ENCODE results near the gene C12orf43.

C12orf43 gene

GRCh38 chr12:120996133-120996746 is 20.0 kb downstream of the C12orf43 start:
- TF ChIP-seq, protein P1, sequence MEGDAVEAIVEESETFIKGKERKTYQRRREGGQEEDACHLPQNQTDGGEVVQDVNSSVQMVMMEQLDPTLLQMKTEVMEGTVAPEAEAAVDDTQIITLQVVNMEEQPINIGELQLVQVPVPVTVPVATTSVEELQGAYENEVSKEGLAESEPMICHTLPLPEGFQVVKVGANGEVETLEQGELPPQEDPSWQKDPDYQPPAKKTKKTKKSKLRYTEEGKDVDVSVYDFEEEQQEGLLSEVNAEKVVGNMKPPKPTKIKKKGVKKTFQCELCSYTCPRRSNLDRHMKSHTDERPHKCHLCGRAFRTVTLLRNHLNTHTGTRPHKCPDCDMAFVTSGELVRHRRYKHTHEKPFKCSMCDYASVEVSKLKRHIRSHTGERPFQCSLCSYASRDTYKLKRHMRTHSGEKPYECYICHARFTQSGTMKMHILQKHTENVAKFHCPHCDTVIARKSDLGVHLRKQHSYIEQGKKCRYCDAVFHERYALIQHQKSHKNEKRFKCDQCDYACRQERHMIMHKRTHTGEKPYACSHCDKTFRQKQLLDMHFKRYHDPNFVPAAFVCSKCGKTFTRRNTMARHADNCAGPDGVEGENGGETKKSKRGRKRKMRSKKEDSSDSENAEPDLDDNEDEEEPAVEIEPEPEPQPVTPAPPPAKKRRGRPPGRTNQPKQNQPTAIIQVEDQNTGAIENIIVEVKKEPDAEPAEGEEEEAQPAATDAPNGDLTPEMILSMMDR (IDR thresholded peaks at IDR 0.05; ENCODE audit: low read depth, low read length, poor library complexity, severe bottlenecking): no peak
- no peak for TF ChIP-seq EZH2phosphoT487 (IDR thresholded peaks at IDR 0.05; ENCODE audit: borderline replicate concordance, low read length)
- no peak overlapping the region for H3K4me2 ChIP-seq (ENCODE audit: low read length)
- no peaks in the 10 kb centered on the region for H3K9me3 ChIP-seq (ENCODE audit: control insufficient read depth, insufficient read depth, low read length)
- H3K27ac ChIP-seq (ENCODE audit: low read depth, low read length): no peak overlapping the region
- no peaks in the 10 kb centered on the region for H3K4me1 ChIP-seq (ENCODE audit: control insufficient read depth, low read length)
- no peaks in the 10 kb centered on the region for H3K79me2 ChIP-seq (ENCODE audit: control insufficient read depth, low read length)
- H4K20me1 ChIP-seq (ENCODE audit: control insufficient read depth, insufficient read depth, low read depth, low read length): no peaks in the 10 kb centered on the region
- H3F3A ChIP-seq (ENCODE audit: control insufficient read depth, insufficient read depth): no peaks in the 10 kb centered on the region; the same call in 1 of the 2 replicates
- H3K9me2 ChIP-seq (replicated peaks; ENCODE audit: control insufficient read depth, low read length): no peaks in the 10 kb centered on the region; the same call in 1 of the 2 replicates
- no peaks in the 10 kb centered on the region; the same call in 1 of the 2 replicates for H3K27me3 ChIP-seq (ENCODE audit: control insufficient read depth, low read length)
- no peaks in the 10 kb centered on the region for H3K36me3 ChIP-seq (ENCODE audit: control insufficient read depth, low read length)
- no peak overlapping the region for H3K4me3 ChIP-seq (ENCODE audit: low read length)

DNA sequence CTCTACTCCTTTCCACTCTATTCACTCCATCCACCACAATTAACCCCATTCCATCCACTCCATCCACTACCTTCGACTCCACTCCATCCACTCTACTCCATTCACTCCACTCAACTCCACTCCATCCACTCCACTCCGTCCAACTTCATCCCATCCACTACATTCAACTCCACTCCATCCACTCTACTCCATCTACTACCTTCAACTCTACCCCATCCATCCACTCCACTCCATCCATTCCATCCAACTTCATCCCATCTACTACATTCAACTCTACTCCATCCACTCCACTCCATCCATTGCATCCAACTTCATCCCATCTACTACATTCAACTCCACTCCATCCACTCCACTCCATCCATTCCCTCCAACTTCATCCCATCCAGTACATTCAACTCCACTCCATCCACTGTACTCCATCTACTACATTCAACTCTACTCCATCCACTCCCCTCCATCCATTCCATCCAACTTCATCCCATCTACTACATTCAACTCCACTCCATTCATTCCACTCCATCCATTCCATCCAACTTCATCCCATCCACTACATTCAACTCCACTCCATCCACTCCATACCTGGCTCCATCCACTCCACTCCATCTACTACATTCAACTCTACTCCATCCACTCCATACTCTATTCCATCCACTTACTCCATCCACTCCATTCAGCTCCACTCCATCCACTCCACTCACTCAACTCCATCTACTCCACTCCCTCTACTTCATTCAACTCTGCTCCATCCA is 21.5 kb downstream of the C12orf43 start:
- H3K36me3 ChIP-seq (ENCODE audit: control insufficient read depth, low read length): no peaks in the 10 kb centered on the region
- no peak overlapping the region for H3K4me3 ChIP-seq (ENCODE audit: low read length)
- no peaks in the 10 kb centered on the region for H3K4me1 ChIP-seq (ENCODE audit: control insufficient read depth, low read length)
- H3K27ac ChIP-seq (ENCODE audit: low read depth, low read length): no peak overlapping the region
- H3K9me2 ChIP-seq (replicated peaks; ENCODE audit: control insufficient read depth, low read length): no peaks in the 10 kb centered on the region; the same call in 1 of the 2 replicates
- no peaks in the 10 kb centered on the region for H4K20me1 ChIP-seq (ENCODE audit: control insufficient read depth, insufficient read depth, low read depth, low read length)
- H3K4me2 ChIP-seq (ENCODE audit: low read length): no peak overlapping the region
- no peaks in the 10 kb centered on the region for H3K79me2 ChIP-seq (ENCODE audit: control insufficient read depth, low read length)
- H3K9me3 ChIP-seq (ENCODE audit: control insufficient read depth, insufficient read depth, low read length): no peaks in the 10 kb centered on the region
- no peaks in the 10 kb centered on the region for H3F3A ChIP-seq (ENCODE audit: control insufficient read depth, insufficient read depth)
- no peaks in the 10 kb centered on the region; the same call in 1 of the 2 replicates for H3K27me3 ChIP-seq (ENCODE audit: control insufficient read depth, low read length)
- TF ChIP-seq, protein P1 (IDR thresholded peaks at IDR 0.05; ENCODE audit: low read depth, low read length, poor library complexity, severe bottlenecking): no peak
- no peak for TF ChIP-seq EZH2phosphoT487 (IDR thresholded peaks at IDR 0.05; ENCODE audit: borderline replicate concordance, low read length)

GRCh38 chr12:120994059-120994458 is 22.2 kb downstream of the C12orf43 start:
- Histone ChIP-seq H3K27ac (ENCODE audit: low read depth, low read length) (no peak overlapping the region), H3K9me2 (replicated peaks; ENCODE audit: control insufficient read depth, low read length) (no peaks in the 10 kb centered on the region; the same call in 1 of the 2 replicates), H3K9me3 (ENCODE audit: control insufficient read depth, insufficient read depth, low read length) (no peaks in the 10 kb centered on the region), H3K4me2 (ENCODE audit: low read length) (no peak overlapping the region), H3K79me2 (ENCODE audit: control insufficient read depth, low read length) (no peaks in the 10 kb centered on the region), H3K4me1 (ENCODE audit: control insufficient read depth, low read length) (no peaks in the 10 kb centered on the region), H3F3A (ENCODE audit: control insufficient read depth, insufficient read depth) (no peaks in the 10 kb centered on the region), H4K20me1 (ENCODE audit: control insufficient read depth, insufficient read depth, low read depth, low read length) (no peaks in the 10 kb centered on the region), H3K27me3 (ENCODE audit: control insufficient read depth, low read length) (no peaks in the 10 kb centered on the region; the same call in 1 of the 2 replicates), H3K36me3 (ENCODE audit: control insufficient read depth, low read length) (no peaks in the 10 kb centered on the region), H3K4me3 (ENCODE audit: low read length) (no peak overlapping the region)
- TF ChIP-seq, protein P1 (IDR thresholded peaks at IDR 0.05; ENCODE audit: low read depth, low read length, poor library complexity, severe bottlenecking): no peak
- no peak for TF ChIP-seq EZH2phosphoT487 (IDR thresholded peaks at IDR 0.05; ENCODE audit: borderline replicate concordance, low read length)

Measured in DOHH2 (cell line).